HG02623 (cell line): ENCODE results near the gene RP9.

Experiments
- ATAC-seq: cut with Tn5 transposase; IDR thresholded peaks from one replicate; pipeline ENCODE4 v1.9.1; 2021; ENCODE audit warnings: moderate library complexity; ENCODE audit not compliant: unreplicated experiment

The RP9 gene

GRCh38 chr7:33066771-33067170 lies 42.4 kb downstream of the RP9 start:
- ATAC-seq: no peak

GRCh38 chr7:33065981-33066380 lies 43.2 kb downstream of the RP9 start:
- no peak for ATAC-seq

- ATAC-seq: peak; percentile 95
Measured at GRCh38 chr7:33062782-33063443, 46.3 kb downstream of the RP9 start.

- peak; percentile 1 for ATAC-seq
Measured at GRCh38 chr7:33062023-33062781, 47.0 kb downstream of the RP9 start, which contains the start of gene NT5C3A. Gene NT5C3A, minus strand, starts transcription at chr7:33062776. Its CDS starts 71 bp downstream, at chr7:33062705.

GRCh38 chr7:33061282-33061937 lies 47.8 kb downstream of the RP9 start:
- ATAC-seq: no peak

GRCh38 chr7:33059635-33060034 lies 49.6 kb downstream of the RP9 start:
- ATAC-seq: no peak

GRCh38 chr7:33055158-33055557 lies 54.0 kb downstream of the RP9 start:
- no peak for ATAC-seq

- peak; percentile 38 for ATAC-seq
Measured at GRCh38 chr7:33054261-33054964, 54.8 kb downstream of the RP9 start.

GRCh38 chr7:33053721-33054120 lies 55.5 kb downstream of the RP9 start:
- ATAC-seq: no peak

- ATAC-seq: no peak
Measured at GRCh38 chr7:33050535-33051318, 58.5 kb downstream of the RP9 start.

- no peak for ATAC-seq
Measured at GRCh38 chr7:33048704-33049103, 60.5 kb downstream of the RP9 start.

GRCh38 chr7:33048257-33048656 lies 60.9 kb downstream of the RP9 start:
- ATAC-seq: no peak

- ATAC-seq: peak; percentile 25
Measured at GRCh38 chr7:33044986-33045385, 64.2 kb downstream of the RP9 start.
